Measurements from ENCODE around the gene INKA1.
"Not testable (repeated sequence)": the region's sequence is repeated elsewhere in the genome, so short reads cannot be mapped to it uniquely, and the experiment has no call there.

The INKA1 gene

DNA sequence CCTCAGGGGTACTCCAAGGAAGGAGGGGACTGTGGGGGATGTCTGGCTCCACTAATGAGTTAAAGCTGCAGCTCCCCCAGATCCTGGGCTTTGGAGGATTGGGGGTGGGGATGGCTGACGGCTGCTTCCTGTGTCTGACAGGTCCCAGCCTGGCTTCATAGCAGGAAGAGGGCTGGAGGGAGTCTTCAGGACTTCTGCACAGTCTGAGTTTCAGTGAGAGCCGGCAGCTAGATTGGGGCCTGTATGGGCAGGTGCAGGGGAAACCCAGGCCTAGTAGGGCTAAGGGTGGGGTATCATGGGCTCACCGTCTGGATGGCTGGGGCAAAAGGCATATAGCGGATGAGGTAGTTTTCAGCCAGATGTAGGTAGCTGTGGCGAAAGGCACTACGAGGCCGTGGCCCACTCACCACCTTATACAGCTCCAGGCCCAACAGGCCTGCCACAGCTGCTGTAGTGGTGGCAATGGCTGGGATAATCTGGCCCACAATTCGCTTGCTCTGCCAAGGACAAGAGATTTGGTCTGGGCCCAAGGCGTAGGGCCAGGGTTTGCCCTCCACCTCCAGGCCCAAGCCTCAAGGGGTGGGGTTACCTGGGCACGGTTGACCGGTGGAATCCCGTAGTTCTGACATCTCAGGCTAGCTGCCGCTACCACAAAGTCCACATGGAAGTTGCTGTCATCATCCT, 4.5 kb downstream of the INKA1 start:
- DNase-seq (ENCODE audit: low spot score): no peak

DNA sequence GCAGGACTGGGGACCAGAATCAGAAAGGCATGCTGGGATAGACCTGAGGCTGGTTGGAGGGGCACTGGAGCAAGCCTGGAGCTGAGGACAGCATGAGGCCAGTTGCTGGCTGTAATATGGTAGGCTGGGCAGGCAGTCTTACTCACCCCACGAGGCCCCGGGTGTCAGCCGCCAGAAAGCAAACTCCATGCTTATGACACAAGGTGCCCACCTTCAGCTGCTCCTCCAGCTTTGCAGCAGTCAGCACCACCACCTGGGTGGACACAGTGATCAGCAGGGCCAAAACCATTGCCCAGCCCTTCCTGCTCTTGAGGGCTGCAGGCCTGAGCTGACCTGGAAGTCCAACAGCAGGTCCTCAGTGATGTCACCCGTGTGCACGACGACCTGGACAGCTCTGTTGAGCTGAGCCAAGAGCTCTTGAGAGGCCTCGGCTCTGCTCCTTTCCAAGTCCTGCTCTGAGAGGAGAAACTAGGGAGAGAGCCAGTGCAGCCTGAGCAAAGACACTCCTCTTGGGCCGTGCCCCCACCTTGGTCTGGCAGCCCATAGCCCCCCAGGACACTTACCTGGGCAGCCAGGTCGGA, 9.9 kb downstream of the INKA1 start:
- DNase-seq (ENCODE audit: low spot score): no peak

- DNase-seq (ENCODE audit: low spot score): peak; percentile 71
Observed at GRCh38 chr3:49813497-49814174, 10.6 kb downstream of the INKA1 start, which contains the start of gene UBA7. TSS of gene UBA7 (minus strand) at chr3:49813953. CDS start at chr3:49813787, 166 bp downstream.

- DNase-seq (ENCODE audit: low spot score): not testable (repeated sequence)
Observed at GRCh38 chr3:49823131-49823530, 20.1 kb downstream of the INKA1 start.

GRCh38 chr3:49826016-49826415, 23.0 kb downstream of the INKA1 start:
- no peak for DNase-seq (ENCODE audit: low spot score)

GRCh38 chr3:49831341-49831740, 28.3 kb downstream of the INKA1 start:
- DNase-seq (ENCODE audit: low spot score): no peak

DNA sequence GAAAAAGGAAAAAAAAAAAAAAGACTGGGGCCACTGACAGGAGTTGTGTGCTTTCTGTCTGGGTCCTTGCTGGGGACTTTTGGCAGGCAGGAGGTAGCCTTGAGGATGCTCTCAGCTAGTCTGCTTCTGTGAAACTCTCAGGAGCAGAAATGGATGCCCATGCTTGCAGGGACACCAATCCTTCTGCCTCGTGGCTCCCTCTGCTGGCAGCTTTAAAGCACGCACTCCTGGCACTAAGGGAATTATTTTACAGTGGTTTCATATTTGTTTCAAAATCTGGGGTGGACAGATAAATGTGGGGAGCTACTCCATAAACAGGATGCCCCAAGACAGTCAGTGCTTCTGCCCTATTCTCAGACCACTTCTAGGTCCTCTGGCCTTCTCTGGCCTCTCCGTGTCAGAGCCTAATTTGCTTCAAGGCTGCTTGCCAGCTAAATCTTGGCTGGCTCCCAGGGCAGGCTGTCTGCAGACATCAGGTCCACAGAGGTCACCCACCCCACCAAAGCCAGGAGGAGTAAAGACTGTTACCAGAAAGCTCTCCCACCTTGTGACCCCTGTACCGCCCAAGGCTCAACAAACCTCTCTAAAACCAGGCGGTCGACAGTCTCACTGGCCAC, 36.2 kb downstream of the INKA1 start:
- DNase-seq (ENCODE audit: low spot score): peak; percentile 93

GRCh38 chr3:49840388-49840787, 37.3 kb downstream of the INKA1 start:
- no peak for DNase-seq (ENCODE audit: low spot score)

- DNase-seq (ENCODE audit: low spot score): no peak
Observed at GRCh38 chr3:49841126-49841696, 38.1 kb downstream of the INKA1 start.

GRCh38 chr3:49841806-49842205, 38.7 kb downstream of the INKA1 start:
- DNase-seq (ENCODE audit: low spot score): peak; percentile 81

- no peak for DNase-seq (ENCODE audit: low spot score)
Observed at GRCh38 chr3:49842843-49843517, 39.9 kb downstream of the INKA1 start.

- no peak for DNase-seq (ENCODE audit: low spot score)
Observed at GRCh38 chr3:49844464-49845183, 41.6 kb downstream of the INKA1 start.

- no peak for DNase-seq (ENCODE audit: low spot score)
Observed at GRCh38 chr3:49845694-49846093, 42.6 kb downstream of the INKA1 start.

Measured in Ammon's horn (tissue), 1 donor.